GM21360 (cell line): ENCODE data around the gene LAMTOR3.

ENCODE experiments used
- ATAC-seq: cut with Tn5 transposase; IDR thresholded peaks from one replicate; pipeline ENCODE4 v1.9.1; 2021; ENCODE audit warnings: mild to moderate bottlenecking, moderate library complexity; ENCODE audit not compliant: unreplicated experiment

Gene LAMTOR3

GRCh38 chr4:99863804-99864203 is 30.4 kb downstream of the LAMTOR3 start:
- ATAC-seq = no peak

GRCh38 chr4:99861120-99861905 is 32.9 kb downstream of the LAMTOR3 start:
- peak; percentile 41 for ATAC-seq

DNA sequence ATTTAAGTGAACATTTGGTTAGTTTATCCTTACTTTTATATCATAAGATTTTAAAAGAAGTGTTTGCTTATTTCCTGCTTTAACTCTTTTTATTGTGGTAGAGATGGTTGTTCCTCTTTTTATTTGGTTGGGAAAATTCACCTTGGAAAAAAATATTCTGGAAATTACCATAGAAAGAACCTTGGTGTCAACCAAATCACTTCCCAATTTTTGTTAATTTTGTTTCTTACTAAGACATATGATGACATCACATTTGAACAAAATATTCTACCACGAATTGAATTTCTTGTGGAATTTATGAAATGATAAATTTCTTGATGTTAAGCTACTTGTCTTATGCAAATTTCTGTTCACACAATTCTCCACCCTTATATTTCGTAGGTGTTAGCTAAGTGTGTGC is 33.7 kb downstream of the LAMTOR3 start:
- no peak for ATAC-seq

DNA sequence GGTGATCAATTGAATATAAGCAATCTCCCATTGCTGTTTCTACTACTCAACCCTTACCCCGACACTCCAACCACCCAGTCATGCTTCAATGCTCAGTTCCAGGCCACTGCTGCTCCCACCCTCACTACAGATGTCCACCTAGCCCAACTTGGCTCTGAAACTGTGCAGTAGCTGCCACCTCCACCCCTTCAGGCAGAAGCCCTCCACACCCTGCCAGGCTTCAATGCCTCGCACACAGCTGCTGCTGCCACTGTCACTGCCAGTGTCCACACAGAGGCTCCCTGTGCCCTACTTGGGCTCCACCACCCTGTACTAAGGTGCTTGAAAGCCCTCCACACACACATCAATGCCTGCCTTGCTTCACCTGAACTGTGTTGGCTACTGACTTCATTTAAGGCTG is 34.6 kb downstream of the LAMTOR3 start:
- ATAC-seq = peak; percentile 48

DNA sequence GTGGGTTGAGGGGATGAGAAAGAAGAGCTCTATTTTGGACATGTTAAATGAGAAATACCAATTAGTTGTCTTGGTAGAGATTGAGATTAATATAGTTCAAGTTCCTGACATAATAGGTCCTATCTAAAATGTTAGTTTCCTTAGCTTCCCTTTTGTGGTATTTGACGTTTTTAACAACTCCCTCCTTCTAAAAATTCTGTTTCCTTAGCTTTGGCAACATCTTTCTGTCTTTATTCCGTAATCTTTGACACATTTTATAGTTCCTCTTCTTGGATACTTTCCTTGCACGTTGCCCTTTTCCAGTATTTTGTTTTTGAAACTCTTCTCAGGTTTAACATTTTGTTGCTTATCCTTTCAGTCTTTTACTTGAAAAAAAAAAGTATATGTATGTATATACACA is 36.9 kb downstream of the LAMTOR3 start:
- no peak for ATAC-seq

GRCh38 chr4:99856166-99856565 is 38.1 kb downstream of the LAMTOR3 start:
- ATAC-seq = no peak

DNA sequence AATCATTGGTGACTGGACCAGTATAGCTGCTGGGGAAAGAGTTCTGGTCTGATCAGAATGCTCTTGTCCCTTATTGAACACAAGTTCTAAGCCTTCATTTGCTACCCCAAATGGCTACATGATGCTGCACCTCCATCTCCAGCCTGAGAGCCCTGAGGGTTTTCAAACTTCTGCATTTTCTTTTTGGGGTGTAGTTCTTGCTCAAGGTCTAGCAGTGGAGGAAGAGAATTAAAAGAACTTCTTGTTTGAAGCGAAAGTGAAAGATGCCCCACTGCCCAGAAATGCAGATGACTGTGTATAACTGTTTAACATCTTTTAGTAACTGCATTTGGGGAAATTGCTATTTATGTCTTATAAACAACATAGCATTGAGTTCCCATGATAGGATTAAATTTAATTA is 38.5 kb downstream of the LAMTOR3 start:
- peak; percentile 34 for ATAC-seq

GRCh38 chr4:99853999-99854398 is 40.2 kb downstream of the LAMTOR3 start:
- ATAC-seq = no peak

- ATAC-seq = no peak
These were observed 41.0 kb downstream of the LAMTOR3 start for GRCh38 chr4:99853190-99853589.

DNA sequence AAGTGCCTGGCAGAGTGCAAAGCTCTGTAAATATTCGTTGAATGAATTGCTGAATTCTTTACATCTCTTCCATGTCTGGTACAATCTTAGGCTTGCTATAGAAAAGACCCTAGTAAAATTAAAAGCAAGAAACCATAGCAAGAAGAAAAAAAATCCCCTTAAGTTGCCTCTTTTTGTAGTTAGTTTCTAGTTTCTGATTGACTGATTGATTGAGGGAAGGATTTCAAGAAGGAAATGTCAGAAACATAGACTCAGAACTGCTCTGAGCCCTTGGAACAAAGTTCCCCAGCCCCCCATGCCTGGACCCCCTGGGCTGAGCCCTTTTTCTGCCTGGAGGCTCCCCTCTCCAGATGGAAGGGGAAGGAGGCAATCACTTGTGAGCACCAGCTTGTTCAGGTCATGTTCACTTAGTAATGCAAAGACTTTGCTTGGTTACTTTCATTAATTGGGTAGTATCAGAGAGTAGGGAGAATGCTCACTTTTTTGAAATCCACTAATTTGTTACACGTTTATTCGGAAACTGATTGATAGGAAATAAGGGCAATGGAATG is 42.0 kb downstream of the LAMTOR3 start:
- ATAC-seq = no peak

GRCh38 chr4:99848591-99849001 is 45.6 kb downstream of the LAMTOR3 start:
- ATAC-seq = peak; percentile 39

GRCh38 chr4:99847362-99847976 is 46.8 kb downstream of the LAMTOR3 start:
- ATAC-seq = peak; percentile 59

DNA sequence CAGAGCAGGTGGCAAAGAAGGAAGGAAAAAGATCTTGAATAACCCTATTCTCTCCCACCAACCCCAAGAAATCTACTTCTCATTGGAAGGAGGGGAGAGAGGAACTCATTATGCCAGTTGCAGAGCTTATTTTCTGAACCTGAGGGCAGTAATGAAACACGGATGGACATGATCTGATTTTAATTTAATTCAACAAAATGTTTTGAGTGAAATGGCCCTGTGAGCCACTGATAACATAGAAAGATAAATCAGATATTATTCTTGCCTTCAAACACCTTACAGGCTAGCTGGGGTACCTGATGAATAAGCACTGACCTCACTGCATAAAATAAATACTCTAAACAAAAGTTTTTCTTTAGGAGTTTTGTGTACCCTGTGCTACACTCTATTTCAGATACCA is 47.3 kb downstream of the LAMTOR3 start:
- ATAC-seq = no peak

GRCh38 chr4:99845708-99846469 is 48.3 kb downstream of the LAMTOR3 start:
- no peak for ATAC-seq

GRCh38 chr4:99845179-99845578 is 49.0 kb downstream of the LAMTOR3 start:
- no peak for ATAC-seq

GRCh38 chr4:99844048-99844447 is 50.2 kb downstream of the LAMTOR3 start:
- ATAC-seq = no peak

GRCh38 chr4:99843413-99843812 is 50.8 kb downstream of the LAMTOR3 start:
- ATAC-seq = no peak

GRCh38 chr4:99841129-99841528 is 53.1 kb downstream of the LAMTOR3 start:
- ATAC-seq = peak; percentile 69

DNA sequence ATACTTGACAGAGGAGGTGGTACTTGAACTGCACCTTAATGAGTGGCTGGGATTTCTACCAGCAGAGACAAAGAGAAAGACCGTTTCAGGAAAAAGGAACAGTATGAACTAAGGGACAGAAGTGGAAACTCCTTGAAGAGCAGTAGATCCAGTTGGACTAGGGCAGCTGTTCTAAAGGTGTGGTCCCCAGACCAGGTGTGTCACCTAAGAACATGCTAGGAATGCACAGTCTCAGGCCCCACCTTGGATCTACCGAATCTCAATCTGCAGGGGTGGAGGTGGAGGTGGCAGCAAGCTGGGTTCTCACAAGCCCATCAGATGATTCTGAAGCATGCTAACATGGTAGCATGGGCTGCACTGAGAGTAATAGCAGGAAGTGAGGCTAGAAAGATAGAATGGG is 55.3 kb downstream of the LAMTOR3 start:
- no peak for ATAC-seq

DNA sequence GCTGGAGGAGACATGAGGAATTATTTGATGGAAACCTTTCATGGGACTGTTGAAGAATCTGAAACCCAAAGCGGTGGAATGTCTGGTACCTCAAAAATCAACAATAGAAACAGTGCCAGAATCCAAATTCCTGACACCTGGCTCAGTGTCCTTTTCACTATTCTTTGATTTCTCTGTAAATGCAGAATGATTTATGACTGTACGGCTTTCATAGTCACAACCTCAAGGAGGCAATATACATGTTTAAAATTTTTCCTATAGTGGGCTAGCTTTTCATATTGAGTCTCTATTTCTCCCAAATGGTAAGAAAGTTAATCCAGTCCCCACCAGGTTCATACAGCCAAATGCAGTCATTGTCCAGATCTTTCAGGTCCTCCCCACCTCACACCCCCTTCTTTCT is 58.3 kb downstream of the LAMTOR3 start:
- no peak for ATAC-seq

DNA sequence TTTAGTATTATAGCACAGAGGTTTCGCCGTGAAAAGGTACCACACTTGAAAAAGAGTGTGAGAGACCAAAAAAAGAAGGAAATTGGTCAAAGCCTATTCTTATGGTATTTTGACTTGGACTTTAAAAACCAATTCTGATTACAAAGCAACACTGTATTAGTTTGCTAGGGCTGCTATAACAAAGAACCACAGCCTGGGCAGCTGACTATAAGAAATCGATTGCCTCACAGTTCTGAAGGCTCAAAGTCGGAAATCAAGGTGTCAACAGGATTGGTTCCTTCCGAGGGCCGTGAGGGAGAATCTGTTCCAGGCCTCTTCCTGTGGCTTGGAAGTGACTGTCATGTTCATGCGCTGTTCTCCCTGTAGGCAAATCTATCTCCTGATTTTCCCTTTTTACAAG is 59.7 kb downstream of the LAMTOR3 start:
- no peak for ATAC-seq

DNA sequence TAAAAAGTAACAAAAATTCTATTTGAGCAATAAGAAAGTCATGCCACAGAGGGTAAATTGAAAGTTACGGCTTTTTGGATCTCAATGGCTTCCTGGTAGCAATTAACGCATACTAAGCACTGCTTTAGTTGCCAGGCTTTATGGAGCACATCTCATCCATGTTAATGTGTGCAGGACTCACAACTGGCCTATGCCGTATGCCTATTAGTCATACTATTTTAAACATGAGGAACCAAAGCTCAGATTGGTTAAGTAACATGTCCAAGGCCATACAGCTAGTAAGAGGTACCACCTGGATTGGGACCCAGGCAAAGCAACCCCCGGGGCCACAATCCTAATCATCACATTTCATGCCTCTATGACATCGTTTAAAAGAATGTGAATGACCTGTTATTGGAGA is 60.5 kb downstream of the LAMTOR3 start:
- ATAC-seq = no peak
